T-cell (primary cell): ENCODE data around the gene AXL. TPM values are rescaled to one million over a fixed set of nuclear protein-coding genes. Genes with fewer than 3 reads are reported as not detected.
"Not testable (repeated sequence)": the region's sequence is repeated elsewhere in the genome, so short reads cannot be mapped to it uniquely, and the experiment has no call there.

Experiments
- ATAC-seq, 4 experiments: fragments of 200-7000 bp in 3 of 4; fragments of 150-1000 bp in 1 of 4; cut with Tn5 transposase; replicated peaks in 1 of 4; 1 replicate in 3 of 4; 2 replicates in 1 of 4; pipeline ENCODE4 v1.10.0; 2021; ENCODE audit warnings: moderate library complexity in 3 of 4, mild to moderate bottlenecking in 2 of 4, moderate number of reproducible peaks in 1 of 4
- CTCF ChIA-PET, 2 donors: fragments of 300-600 bp; sonication (Branson Sonifier 250); formaldehyde crosslinking; loops; one replicate each; lab custom pipeline; 2022; ENCODE audit warnings: antibody characterized with exemption in 2 of 2; lab: Charles Lee
- POLR2A ChIA-PET, 2 donors: fragments of 300-600 bp; sonication (Branson Sonifier 250); formaldehyde crosslinking; loops; one replicate each; lab custom pipeline; 2022; ENCODE audit warnings: antibody characterized with exemption in 2 of 2; lab: Charles Lee
- DNase-seq, 35 experiments: peaks; one replicate each; pipeline versions ENCODE4 v3.0.0 to v3.0.0-alpha.2; 2013 to 2023
- H3K27ac ChIP-seq: one replicate; pipeline ENCODE4 v1.5.1; 2013; ENCODE audit warnings: low read length
- H3K27me3 ChIP-seq, 2 experiments: replicated peaks in 1 of 2; 1 replicate in 1 of 2; 2 replicates in 1 of 2; pipeline versions ENCODE4 v1.6.1 to v1.7.0; 2013; ENCODE audit warnings: low read length in 1 of 2, mixed read lengths in 1 of 2; ENCODE audit not compliant: control insufficient read depth in 2 of 2, insufficient read depth in 2 of 2; ENCODE audit errors: extremely low read depth in 1 of 2
- H3K36me3 ChIP-seq, 2 donors: 1 replicate in 1 of 2; 2 replicates in 1 of 2; pipeline versions ENCODE4 v1.6.1 to v1.7.0; 2013; ENCODE audit warnings: low read length in 1 of 2; ENCODE audit not compliant: control insufficient read depth in 2 of 2, insufficient read depth in 1 of 2; ENCODE audit errors: extremely low read depth in 1 of 2
- H3K4me1 ChIP-seq, 2 experiments: 1 replicate in 1 of 2; 2 replicates in 1 of 2; pipeline versions ENCODE4 v1.6.1 to v1.7.0; 2013; ENCODE audit warnings: low read length in 2 of 2, mixed read lengths in 1 of 2; ENCODE audit not compliant: insufficient read depth in 2 of 2, control insufficient read depth in 1 of 2; ENCODE audit errors: extremely low read depth in 1 of 2
- H3K4me3 ChIP-seq, 2 donors: 1 replicate in 1 of 2; 2 replicates in 1 of 2; pipeline versions ENCODE4 v1.5.1 to v1.7.0; 2013; ENCODE audit warnings: mild to moderate bottlenecking in 2 of 2, low read length in 1 of 2, moderate library complexity in 1 of 2; ENCODE audit not compliant: control insufficient read depth in 1 of 2; ENCODE audit errors: extremely low read depth in 1 of 2
- H3K9me3 ChIP-seq: 2 replicates; pipeline ENCODE4 v1.7.0; 2013
- H3K27ac Mint-ChIP-seq, 2 donors: one replicate each; pipeline ENCODE4 v1.8.0; 2020 to 2021; ENCODE audit warnings: mild to moderate bottlenecking in 2 of 2, mixed read lengths in 2 of 2
- H3K27me3 Mint-ChIP-seq, 2 donors: one replicate each; pipeline ENCODE4 v1.8.0; 2021 to 2022; ENCODE audit warnings: mixed read lengths in 2 of 2
- H3K36me3 Mint-ChIP-seq: one replicate; pipeline ENCODE4 v1.8.0; 2021; ENCODE audit warnings: mixed read lengths
- H3K4me1 Mint-ChIP-seq, 3 donors: one replicate each; pipeline ENCODE4 v1.8.0; 2020 to 2022; ENCODE audit warnings: mixed read lengths in 3 of 3, mild to moderate bottlenecking in 1 of 3
- H3K4me3 Mint-ChIP-seq, 3 donors: one replicate each; pipeline ENCODE4 v1.8.0; 2020 to 2022; ENCODE audit warnings: mild to moderate bottlenecking in 3 of 3, mixed read lengths in 3 of 3, moderate library complexity in 3 of 3
- H3K9me3 Mint-ChIP-seq, 3 donors: one replicate each; pipeline ENCODE4 v1.8.0; 2020 to 2022; ENCODE audit warnings: mixed read lengths in 3 of 3
- WGBS: methylation state at CpG from one replicate; pipeline ENCODE4 v1.1.5; 2013; ENCODE audit warnings: missing lambda C conversion rate; ENCODE audit not compliant: insufficient coverage; 5-methylcytosine and 5-hydroxymethylcytosine counted together
- total RNA-seq, 35 experiments: library from RNA in 6 of 35; stranded (reverse) in 6 of 35; fragments of 120-200 nt in 1 of 35; gene quantifications; one replicate each; pipeline versions ENCODE4 v1.2.1 to v1.2.4 and lab custom pipeline; 2013 to 2026

AXL gene
- total RNA-seq, 5 donors from 2014 or later (not counting 1 experiment from before 2014, with no cell fraction given) = 0.16 to 0.70 (median 0.47) TPM; not detected in 2

- peak overlapping the region in 1 of 2 donors; percentile 13 for H3K27ac Mint-ChIP-seq
- CTCF ChIA-PET = no interaction called here
- WGBS = 100% methylated on average over 2 of the region's 6 CpGs
These were observed 54.1 kb downstream of the AXL start for GRCh38 chr19:41273076-41273475.

GRCh38 chr19:41274802-41275201 is 55.8 kb downstream of the AXL start:
- no peak overlapping the region for H3K27ac ChIP-seq
- no peak for ATAC-seq
- no peaks in the 10 kb centered on the region for H3K9me3 Mint-ChIP-seq
- no peak for DNase-seq
- H3K4me1 Mint-ChIP-seq = peaks cover 7 to 17% (median 11%) of the 10 kb centered on the region in 3 donors
- H3K27me3 ChIP-seq = no peaks in the 10 kb centered on the region
- H3K36me3 ChIP-seq = peaks cover 29 to 94% of the 10 kb centered on the region in 2 donors
- H3K27ac Mint-ChIP-seq = peak overlapping the region in 1 of 2 donors; percentile 11
- peaks cover 67% of the 10 kb centered on the region for H3K36me3 Mint-ChIP-seq
- no peak overlapping the region for H3K4me3 ChIP-seq
- WGBS = 98% methylated on average over 4 of the region's 5 CpGs
- POLR2A ChIA-PET = interaction anchor here in 1 of 2 donors (0.5 kb wide), 1 partner anchor 9 kb away, joined by 4 read pairs; no protein-coding TSS in a partner anchor
- H3K4me3 Mint-ChIP-seq = no peak overlapping the region
- no peaks in the 10 kb centered on the region for H3K9me3 ChIP-seq
- no peaks in the 10 kb centered on the region for H3K4me1 ChIP-seq
- CTCF ChIA-PET = no interaction called here
- no peaks in the 10 kb centered on the region for H3K27me3 Mint-ChIP-seq

More at GRCh38 chr19:41273076-41273475, 54.1 kb downstream of the AXL start:
- H3K4me1 Mint-ChIP-seq = peaks cover 8 to 22% (median 10%) of the 10 kb centered on the region in 3 donors
- Histone ChIP-seq H3K9me3 (no peaks in the 10 kb centered on the region), H3K4me3 (no peak overlapping the region), H3K4me1 (no peaks in the 10 kb centered on the region), H3K36me3 (peaks cover 33 to 95% of the 10 kb centered on the region in 2 donors), H3K27me3 (no peaks in the 10 kb centered on the region), H3K27ac (no peak overlapping the region)
- no peak overlapping the region for H3K4me3 Mint-ChIP-seq
- POLR2A ChIA-PET = interaction anchor here in 1 of 2 donors (0.5 kb wide), 1 partner anchor 456 kb away, joined by 4 read pairs; no protein-coding TSS in a partner anchor
- H3K36me3 Mint-ChIP-seq = peaks cover 62% of the 10 kb centered on the region
- DNase-seq (no peak), ATAC-seq (peak in 1 of 4 experiments; percentile 17)
- H3K9me3 Mint-ChIP-seq = no peaks in the 10 kb centered on the region
- H3K27me3 Mint-ChIP-seq = no peaks in the 10 kb centered on the region

- 80% methylated on average over 1 of the region's 3 CpGs for WGBS
- no peaks in the 10 kb centered on the region for H3K27me3 ChIP-seq
- no peak overlapping the region for H3K27ac Mint-ChIP-seq
- DNase-seq (no peak), ATAC-seq (no peak)
- H3K4me1 Mint-ChIP-seq = peaks cover 9 to 17% (median 13%) of the 10 kb centered on the region in 3 donors
- H3K27me3 Mint-ChIP-seq = no peaks in the 10 kb centered on the region
- no peak overlapping the region for H3K4me3 Mint-ChIP-seq
- no peak overlapping the region for H3K27ac ChIP-seq
- ChIA-PET POLR2A (interaction anchor here (0.5 to 0.7 kb wide), 2 partner anchors 9 to 10 kb away, joined by 3 read pairs; no protein-coding TSS in a partner anchor), CTCF (no interaction called here)
- H3K36me3 ChIP-seq = peaks cover 23 to 96% of the 10 kb centered on the region in 2 donors
- no peak overlapping the region for H3K4me3 ChIP-seq
- peaks cover 74% of the 10 kb centered on the region for H3K36me3 Mint-ChIP-seq
- H3K9me3 ChIP-seq = no peaks in the 10 kb centered on the region
- H3K9me3 Mint-ChIP-seq = no peaks in the 10 kb centered on the region
- no peaks in the 10 kb centered on the region for H3K4me1 ChIP-seq
These were observed 57.2 kb downstream of the AXL start for GRCh38 chr19:41276231-41276630.

- Histone ChIP-seq H3K4me1 (no peaks in the 10 kb centered on the region), H3K9me3 (no peaks in the 10 kb centered on the region), H3K36me3 (peaks cover 7 to 94% of the 10 kb centered on the region in 2 donors), H3K27me3 (no peaks in the 10 kb centered on the region), H3K4me3 (no peak overlapping the region), H3K27ac (no peak overlapping the region)
- DNase-seq = no peak
- Mint-ChIP-seq H3K36me3 (peaks cover 61% of the 10 kb centered on the region), H3K27ac (no peak overlapping the region), H3K9me3 (no peaks in the 10 kb centered on the region), H3K4me1 (peaks cover 3 to 10% (median 9%) of the 10 kb centered on the region in 3 donors), H3K27me3 (no peaks in the 10 kb centered on the region), H3K4me3 (no peak overlapping the region)
- CTCF ChIA-PET = interaction anchor here in 1 of 2 donors (0.5 kb wide), 1 partner anchor 74 kb away, joined by 13 read pairs; no protein-coding TSS in a partner anchor
- WGBS = no CpG with 5 or more reads among the region's 2 CpGs
- POLR2A ChIA-PET = interaction anchor here in 1 of 2 donors (0.7 kb wide), 1 partner anchor 10 kb away, joined by 3 read pairs; no protein-coding TSS in a partner anchor
- no peak for ATAC-seq
These were observed 59.5 kb downstream of the AXL start for GRCh38 chr19:41278478-41278877.

GRCh38 chr19:41288673-41289530 is 69.9 kb downstream of the AXL start:
- peak overlapping the region; percentile 57 to 61 for H3K27ac Mint-ChIP-seq
- peak in 3 of 4 experiments; percentile 41 to 53 (median 48) for ATAC-seq
- Histone ChIP-seq H3K27me3 (no peaks in the 10 kb centered on the region), H3K4me1 (no peaks in the 10 kb centered on the region), H3K9me3 (no peaks in the 10 kb centered on the region), H3K27ac (no peak overlapping the region), H3K4me3 (no peak overlapping the region), H3K36me3 (peaks cover 11 to 73% of the 10 kb centered on the region in 2 donors)
- WGBS = no CpG with 5 or more reads among the region's 3 CpGs
- H3K27me3 Mint-ChIP-seq = no peaks in the 10 kb centered on the region
- ChIA-PET POLR2A (interaction anchor here in 1 of 2 donors (0.9 kb wide), 1 partner anchor 14 kb away, joined by 11 read pairs; no protein-coding TSS in a partner anchor), CTCF (interaction anchor here (0.6 to 1.6 kb wide), 2 partner anchors 20 to 147 kb away, joined by 4 to 6 read pairs; no protein-coding TSS in a partner anchor)
- no peak overlapping the region for H3K4me3 Mint-ChIP-seq
- H3K36me3 Mint-ChIP-seq = peaks cover 43% of the 10 kb centered on the region
- H3K4me1 Mint-ChIP-seq = peaks cover 9 to 14% (median 12%) of the 10 kb centered on the region in 3 donors
- H3K9me3 Mint-ChIP-seq = no peaks in the 10 kb centered on the region
- DNase-seq = peak in 1 of 35 experiments; percentile 32

GRCh38 chr19:41289814-41290213 is 70.8 kb downstream of the AXL start:
- H3K9me3 Mint-ChIP-seq, H3K4me1 ChIP-seq, H3K9me3 ChIP-seq, ATAC-seq, H3K27me3 ChIP-seq, H3K27ac ChIP-seq, DNase-seq, H3K27ac Mint-ChIP-seq, H3K4me3 Mint-ChIP-seq, H3K27me3 Mint-ChIP-seq, H3K4me3 ChIP-seq, POLR2A ChIA-PET: not testable (repeated sequence)
- 96% methylated on average over 4 of the region's 8 CpGs for WGBS
- H3K36me3 Mint-ChIP-seq = peaks cover 47% of the 10 kb centered on the region
- peaks cover 13 to 75% of the 10 kb centered on the region in 2 donors for H3K36me3 ChIP-seq
- peaks cover 16 to 19% (median 17%) of the 10 kb centered on the region in 3 donors for H3K4me1 Mint-ChIP-seq
- CTCF ChIA-PET = interaction anchor here in 1 of 2 donors (1.0 kb wide), 1 partner anchor 24 kb away, joined by 3 read pairs; no protein-coding TSS in a partner anchor
